GM15510 (cell line): Measurements from ENCODE around the gene CSTPP1.

Experiments used
- POLR2A ChIP-seq: IDR thresholded peaks from 3 replicates; pipeline ENCODE4 v1.6.1; 2011; ENCODE audit warnings: borderline replicate concordance; ENCODE audit not compliant: insufficient read length; ENCODE audit errors: extremely low read depth

Gene CSTPP1

DNA sequence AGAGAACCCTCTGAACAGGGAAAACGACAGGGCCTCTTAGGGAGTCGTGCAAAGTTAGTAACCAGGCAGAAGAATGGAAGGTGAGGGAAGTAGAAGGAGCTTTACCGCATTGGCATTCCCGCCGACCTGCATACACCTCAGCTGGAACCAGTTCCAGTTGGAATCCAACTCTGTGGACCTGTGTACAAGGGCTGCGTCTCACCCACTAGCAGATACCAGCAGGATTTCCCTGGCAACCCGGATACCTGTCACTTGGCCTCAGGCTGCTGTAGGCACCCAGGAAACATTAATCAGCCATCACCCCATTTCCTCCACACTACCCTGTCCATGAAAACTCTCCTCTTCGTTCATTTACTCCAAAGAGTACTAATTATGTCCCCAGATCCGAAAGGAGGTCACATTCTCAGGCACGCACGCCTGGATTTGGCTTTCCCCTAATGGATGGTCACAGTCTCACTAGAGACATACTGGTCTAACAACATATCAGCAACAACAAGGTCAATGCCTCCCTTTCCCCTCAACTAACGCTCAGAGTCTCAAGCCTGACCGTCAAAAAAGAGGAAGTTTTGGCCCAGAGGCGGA, 239.3 kb downstream of the CSTPP1 start:
- no peak for TF ChIP-seq POLR2A

DNA sequence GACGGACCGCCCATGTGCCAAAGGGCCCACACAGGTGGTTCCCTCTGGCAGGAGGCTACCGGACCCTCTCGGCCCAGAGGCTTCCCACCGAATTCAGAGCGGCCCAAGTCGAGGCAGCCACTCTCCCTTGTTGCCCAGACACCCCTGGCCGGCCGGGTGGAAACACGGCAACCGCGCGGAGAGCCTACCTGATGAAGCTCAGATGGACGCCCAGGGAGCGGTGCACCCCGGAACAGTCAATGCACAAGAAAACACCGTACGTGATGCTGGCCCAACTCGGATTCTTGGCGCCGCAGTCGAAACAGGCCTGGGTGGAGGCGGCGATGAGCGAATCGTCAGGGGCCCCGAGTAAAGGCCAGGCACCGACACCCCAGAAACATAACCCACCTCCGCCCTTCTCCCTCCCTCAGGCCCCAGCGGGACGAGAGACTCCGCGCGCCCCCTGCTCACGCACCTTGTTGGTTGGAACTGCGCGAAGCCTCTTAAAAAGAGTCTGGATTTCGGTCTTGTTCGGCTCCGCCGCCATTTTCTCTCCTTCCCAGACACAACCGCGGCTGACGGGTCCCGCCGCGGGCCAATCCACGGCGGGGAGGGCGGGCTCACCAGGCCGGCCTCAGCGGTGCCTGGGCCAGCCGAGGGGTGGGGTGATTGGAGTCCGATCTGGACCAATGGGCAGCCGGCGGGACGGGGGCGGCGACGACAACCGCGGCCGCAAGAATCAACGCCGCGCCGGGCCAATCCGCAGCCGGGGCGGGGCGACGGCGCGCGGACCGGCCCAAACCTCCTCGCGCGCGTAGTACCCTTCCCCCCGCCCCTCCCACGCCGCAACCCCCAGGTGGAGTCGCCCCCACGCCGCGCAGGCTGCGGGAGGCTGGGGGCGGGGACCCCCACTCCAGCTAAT, 240.0 kb downstream of the CSTPP1 start, which contains the start of gene ARFGAP2:
TSS of gene ARFGAP2 (minus strand) at position 552 of the 901 bp plus-strand sequence. CDS start at position 526, 26 bp downstream.
- TF ChIP-seq POLR2A = peak; percentile 55

DNA sequence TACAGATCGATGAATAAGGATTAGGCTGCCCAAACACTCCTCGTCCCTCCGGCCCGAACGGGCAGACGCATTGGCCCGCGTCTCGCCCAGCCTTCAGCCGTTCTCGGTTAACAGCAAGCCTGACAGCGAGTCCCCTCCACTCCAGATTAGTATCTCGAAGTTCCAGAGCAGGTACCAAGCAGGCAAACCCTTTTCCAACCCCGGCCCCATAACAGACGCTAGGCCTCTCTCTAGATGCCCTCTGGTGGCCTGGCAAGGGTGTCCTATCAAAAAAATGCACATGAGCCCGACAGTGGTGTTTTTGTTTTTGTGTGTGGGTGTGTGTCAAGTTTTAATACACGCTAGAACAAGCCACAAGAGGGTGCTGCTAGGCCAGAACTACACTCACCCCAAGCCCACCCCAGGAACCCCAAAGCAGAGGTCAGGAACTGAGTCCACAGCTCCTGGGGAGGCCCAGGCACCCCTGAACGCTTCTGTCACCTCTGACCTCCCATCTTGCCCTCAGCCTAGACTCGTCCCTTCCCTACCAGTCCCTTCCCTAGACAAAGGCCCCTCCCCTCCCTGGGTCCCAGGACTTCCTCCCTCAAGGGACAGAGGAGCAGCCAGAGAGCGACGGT, 240.8 kb downstream of the CSTPP1 start:
- TF ChIP-seq POLR2A = no peak

DNA sequence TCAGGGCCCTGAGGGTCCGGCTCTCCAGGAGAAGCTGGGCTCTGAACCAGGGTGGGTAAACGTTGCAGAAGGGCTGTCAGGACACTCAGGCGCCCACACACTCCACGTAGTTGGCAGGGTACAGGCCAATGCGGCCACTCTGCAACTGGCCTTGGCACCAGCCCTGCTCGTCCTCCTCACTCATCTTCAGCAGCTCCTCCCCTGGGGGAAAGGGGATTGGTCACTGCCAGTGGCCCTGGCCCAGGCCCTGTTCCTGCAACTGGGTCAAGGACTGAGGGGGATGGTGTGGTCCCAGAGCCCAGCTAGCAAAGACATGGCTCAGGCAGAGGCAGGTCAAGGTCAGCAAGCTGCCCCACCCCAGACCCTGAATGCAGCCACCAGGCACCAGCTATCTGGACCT, 241.3 kb downstream of the CSTPP1 start:
- TF ChIP-seq POLR2A = no peak

DNA sequence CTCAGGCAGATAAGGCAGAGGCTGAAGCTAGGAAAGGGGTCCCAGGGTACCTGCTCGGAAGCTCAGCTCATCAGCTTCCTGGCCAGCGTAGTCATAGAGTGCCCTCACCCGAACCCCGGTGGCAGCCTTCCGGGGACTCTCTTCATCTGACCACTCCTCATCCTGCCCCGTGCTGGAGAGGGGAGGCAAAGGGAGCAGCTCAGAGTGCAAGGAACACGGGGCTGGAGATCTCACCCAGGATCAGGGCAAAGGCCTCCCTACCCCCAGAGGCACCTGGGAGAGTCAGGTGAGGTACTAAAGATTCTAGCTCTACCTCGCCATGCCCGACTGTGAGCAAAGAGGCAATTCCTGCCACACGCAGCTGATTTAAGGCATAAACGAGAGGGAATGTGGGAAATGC, 241.8 kb downstream of the CSTPP1 start:
- TF ChIP-seq POLR2A = no peak

DNA sequence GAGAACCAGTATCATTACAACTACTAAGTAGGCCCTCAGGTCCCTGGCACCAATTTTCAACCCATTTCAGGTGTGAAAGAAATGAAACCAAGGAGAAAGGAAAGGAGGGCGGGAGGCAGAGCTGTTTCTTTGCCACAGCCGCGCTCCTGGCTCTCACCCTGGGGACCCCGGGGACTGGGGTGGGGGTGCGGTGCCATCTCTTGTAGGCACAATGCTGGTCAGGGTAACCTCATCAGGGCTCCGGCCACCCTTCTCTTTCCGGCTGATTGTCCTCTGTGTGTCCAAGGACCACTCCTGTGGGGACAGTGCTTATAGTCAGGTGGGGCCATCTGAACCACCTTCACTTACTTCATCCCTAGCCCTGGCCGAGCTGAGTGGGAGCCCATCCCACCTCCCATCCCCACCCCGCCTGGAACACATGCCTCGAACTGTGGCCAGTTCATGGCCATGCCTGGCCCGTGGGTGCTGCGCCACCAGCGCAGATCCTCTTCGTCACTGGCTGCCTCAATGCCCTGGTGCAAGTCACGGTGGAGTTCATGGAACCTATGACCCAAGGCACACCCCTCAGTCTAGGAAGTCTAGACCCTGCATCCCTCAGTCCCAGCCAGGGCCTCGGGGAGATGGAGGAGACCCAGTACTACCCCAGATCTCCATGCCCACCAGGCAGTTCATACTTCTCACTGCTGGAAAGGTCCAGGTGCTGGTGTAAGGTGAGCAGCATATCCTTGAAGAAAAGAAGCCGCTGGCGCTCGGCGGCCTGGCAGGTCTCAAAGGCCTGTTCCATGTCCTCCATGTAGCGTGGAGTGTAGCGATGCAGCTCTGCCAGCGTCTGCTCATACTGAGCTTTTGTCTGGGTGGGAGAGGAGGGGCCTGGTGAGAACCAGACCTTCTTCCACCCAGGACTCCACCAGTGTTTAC, 242.4 kb downstream of the CSTPP1 start:
- no peak for TF ChIP-seq POLR2A

DNA sequence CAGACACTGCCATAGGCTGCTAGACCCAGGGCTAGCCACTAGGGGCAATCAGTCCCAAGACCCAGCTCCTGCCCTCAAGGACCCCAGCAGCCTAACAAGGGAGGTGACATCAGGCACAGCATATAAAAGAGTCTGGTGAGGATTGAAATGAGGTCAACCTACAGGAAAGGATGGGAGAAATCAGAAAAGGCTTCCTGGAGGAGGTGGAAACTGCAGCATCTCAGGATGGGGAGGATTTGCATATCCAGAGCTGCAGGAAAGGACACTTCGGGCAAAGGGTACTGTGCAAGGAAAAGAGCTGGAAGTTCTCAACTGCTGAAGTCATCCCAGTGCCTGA, 243.1 kb downstream of the CSTPP1 start:
- no peak for TF ChIP-seq POLR2A

DNA sequence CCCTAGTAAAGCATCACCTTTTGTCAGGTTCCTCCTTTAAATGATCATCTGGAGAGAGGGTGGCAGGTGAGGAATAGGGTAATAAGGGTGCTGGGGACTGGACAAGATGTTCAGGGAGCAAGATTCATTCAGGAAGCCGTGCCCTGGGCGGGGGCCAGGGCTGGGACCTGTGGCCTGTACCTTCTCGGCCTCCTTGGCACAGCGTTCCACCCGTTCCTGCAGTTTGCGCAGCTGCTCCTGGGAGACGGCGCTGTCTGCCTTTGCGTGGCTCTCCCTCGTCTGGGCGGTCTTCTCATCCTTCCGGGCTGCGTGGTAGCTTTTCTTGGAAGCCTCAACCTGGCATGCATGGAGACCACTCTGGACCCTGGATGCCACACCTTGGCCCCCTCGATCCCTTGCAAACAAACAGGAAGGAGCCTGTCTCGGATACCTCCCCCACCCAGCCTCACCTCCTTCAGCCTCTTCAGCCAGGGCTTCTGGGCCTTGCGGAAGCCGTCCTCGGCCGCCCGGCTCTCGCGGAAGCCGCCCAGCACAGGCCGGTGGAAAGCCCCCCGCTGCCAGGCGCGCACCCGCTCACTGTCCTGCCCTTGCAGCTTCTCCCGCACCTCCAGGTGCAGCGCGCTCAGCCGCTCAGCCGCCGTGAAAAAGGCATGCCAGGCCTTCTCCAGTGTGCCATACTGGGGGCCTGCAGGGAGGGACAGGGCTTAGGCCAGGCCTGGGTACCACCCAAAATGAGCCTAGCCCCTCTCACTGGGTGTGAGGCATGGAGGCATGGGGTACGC, 243.6 kb downstream of the CSTPP1 start:
- TF ChIP-seq POLR2A = no peak

DNA sequence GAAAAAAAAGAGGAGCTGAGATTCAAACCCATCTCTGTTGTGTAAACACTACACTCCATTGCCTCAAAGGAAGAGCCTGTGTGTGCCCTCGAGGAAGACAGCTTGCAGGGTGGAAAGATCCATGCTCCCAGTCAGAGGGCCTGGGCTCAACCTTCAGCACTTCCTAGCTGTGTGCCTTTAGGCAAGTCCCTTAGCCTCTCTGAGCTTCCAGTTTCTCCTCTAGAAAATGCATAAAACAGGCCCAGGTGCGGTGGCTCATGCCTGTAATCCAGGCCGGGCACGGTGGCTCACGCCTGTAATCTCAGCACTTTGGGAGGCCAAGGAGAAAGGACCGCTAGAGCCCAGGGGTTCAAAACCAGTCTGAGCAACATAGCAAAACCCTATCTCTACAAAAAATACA, 244.7 kb downstream of the CSTPP1 start:
- TF ChIP-seq POLR2A = no peak

DNA sequence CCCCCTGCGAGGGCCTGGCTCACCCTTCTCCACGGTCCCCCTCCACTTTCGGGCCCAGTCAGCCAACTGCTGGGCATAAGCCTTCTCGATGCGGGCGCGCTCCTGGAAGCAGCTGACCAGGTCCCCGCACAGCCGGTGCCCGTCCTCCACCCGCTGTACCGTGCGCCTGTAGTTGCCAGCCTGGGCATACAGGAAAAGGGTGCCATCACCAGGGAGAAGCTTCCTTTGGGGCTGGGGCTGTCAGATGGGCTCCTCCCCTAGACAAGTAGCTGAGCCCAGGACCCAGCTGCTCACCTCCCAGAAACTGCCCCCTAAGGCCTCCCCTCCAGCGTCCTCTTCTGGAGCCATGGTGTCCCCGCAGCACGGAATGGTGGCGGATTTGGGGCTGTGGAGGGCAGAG, 245.8 kb downstream of the CSTPP1 start:
- no peak for TF ChIP-seq POLR2A

DNA sequence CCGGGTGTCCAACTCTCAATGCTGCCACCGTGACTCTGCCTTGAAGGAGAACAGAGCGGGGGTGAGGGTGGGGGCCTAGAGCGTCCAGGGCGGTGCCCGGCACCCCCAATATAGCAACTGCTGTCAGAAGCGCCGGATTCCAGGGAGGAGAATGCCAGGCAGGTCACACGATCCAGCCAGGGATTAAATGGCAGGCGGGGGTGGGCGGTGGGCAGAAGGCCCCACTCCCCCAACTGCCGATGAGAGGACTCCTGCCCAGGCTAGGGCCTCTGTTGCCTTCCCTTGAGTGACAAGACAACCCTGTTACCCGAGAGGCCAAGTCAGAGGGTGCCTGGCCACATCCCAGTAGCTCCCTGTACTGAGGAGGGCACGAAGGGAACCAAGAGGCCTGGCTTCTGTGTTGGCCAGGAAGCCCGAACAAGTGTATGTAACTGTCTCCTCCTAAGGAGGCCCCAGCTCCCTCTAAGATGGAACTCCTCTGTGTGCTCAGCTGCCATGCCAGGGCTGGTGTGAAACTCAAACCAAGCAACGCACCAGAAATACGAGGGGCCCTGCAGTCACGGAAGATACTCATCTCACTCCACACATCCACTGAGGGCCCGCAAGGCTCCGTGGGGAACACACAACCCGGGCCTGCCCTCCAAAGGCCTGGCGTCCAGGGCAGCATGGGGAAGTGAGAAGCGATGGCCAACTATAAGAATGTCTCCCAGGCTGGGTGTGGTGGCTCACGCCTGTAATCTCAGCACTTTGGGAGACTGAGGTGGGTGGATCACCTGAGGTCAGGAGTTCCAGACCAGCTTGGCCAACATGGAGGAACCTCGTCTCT, 246.7 kb downstream of the CSTPP1 start:
- no peak for TF ChIP-seq POLR2A

DNA sequence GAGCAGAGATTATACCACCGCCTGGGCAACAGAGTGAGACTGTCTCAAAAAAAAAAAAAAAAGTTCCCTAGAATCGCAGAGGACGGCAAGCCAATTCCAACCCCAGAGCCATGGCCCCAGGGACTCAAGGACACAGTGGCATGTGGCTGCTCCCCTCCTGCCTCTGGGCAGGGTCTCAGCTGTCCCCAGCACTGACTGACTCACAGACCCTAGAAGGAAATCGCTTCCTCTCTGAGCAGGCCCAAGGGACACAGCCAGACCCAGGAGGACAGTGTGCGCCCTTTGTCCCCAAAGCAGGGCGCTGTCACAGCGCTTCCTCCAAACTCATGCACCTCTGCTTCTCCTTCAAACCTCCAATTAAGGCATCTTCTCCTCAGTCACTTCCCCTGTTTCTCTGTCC, 247.4 kb downstream of the CSTPP1 start:
- no peak for TF ChIP-seq POLR2A

DNA sequence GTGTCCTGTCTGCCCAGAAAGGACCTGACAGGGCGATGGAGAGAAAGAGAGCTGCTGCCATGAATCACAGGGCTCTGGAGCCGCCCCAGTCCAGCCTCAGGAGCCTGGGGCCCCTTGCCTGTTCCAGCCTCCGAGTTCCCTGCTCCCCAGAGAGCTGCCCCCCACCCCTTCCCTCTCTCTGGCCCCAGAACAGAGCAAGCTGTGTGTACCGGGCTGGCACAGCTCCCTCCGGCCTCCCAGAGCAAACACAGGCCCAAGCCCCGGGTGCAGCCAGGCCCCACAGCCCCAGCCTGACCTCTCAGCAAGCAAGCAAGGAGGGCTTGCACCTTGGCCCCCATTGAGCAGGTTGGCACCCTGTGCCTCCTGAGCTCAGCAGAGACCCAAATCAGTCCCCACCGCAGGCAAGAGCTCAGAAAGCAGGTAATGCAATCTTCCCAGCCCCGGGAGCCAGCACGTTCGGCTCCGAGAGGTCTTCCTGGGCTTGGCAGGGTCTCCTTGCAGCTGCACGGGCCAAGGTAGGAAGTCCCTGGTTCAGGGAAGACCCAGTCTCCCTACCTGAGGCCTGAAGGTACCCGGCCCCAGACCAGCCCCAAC, 248.2 kb downstream of the CSTPP1 start:
- no peak for TF ChIP-seq POLR2A
